ENCODE data around the gene TDRD12. TPM values are rescaled to one million over a fixed set of nuclear protein-coding genes. Genes with fewer than 3 reads are reported as not detected.
A peak's percentile ranks its signal among the peaks of the same experiment; 100 is the strongest.

Gene TDRD12, protein sequence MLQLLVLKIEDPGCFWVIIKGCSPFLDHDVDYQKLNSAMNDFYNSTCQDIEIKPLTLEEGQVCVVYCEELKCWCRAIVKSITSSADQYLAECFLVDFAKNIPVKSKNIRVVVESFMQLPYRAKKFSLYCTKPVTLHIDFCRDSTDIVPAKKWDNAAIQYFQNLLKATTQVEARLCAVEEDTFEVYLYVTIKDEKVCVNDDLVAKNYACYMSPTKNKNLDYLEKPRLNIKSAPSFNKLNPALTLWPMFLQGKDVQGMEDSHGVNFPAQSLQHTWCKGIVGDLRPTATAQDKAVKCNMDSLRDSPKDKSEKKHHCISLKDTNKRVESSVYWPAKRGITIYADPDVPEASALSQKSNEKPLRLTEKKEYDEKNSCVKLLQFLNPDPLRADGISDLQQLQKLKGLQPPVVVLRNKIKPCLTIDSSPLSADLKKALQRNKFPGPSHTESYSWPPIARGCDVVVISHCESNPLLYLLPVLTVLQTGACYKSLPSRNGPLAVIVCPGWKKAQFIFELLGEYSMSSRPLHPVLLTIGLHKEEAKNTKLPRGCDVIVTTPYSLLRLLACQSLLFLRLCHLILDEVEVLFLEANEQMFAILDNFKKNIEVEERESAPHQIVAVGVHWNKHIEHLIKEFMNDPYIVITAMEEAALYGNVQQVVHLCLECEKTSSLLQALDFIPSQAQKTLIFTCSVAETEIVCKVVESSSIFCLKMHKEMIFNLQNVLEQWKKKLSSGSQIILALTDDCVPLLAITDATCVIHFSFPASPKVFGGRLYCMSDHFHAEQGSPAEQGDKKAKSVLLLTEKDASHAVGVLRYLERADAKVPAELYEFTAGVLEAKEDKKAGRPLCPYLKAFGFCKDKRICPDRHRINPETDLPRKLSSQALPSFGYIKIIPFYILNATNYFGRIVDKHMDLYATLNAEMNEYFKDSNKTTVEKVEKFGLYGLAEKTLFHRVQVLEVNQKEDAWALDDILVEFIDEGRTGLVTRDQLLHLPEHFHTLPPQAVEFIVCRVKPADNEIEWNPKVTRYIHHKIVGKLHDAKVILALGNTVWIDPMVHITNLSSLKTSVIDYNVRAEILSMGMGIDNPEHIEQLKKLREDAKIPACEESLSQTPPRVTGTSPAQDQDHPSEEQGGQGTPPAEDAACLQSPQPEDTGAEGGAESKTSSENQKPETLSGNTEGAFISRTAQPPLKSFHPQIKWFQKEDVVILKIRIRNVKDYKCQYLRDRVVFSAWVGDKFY (N-terminal part only)
- total RNA-seq (2014; rRNA removed), result 0.52 and 0.71 TPM in 2 replicates
- 0.09 TPM for polyA plus RNA-seq (2012)

DNA sequence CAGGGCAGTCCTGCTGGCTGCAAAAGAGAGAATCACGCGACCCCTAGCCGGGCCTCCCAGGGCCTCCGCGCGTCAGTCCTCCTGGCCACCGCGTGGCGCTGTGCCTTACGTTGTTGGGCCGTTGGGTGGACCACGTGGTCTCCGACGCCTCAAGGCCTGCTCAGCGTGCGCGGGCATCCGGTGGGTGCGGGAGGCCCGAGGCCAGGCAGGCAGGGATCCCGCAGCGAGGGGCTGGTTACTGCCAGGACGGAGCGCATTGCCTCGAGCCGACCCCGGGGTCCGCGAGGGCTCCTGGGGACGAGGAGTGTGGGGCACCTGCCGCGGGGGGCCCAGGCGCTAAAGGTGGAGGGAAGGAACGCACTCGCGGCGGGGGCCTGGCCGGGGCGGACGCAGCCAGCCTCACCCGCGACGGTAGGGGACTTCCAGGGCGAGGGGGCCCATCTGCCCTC lies at the start of gene TDRD12:
TSS of gene TDRD12 (plus strand) at position 157 of the 449 bp plus-strand sequence. CDS start 306 bp downstream, outside the sequence.
- DNase-seq (ENCODE audit: low read depth), result no peak

DNA sequence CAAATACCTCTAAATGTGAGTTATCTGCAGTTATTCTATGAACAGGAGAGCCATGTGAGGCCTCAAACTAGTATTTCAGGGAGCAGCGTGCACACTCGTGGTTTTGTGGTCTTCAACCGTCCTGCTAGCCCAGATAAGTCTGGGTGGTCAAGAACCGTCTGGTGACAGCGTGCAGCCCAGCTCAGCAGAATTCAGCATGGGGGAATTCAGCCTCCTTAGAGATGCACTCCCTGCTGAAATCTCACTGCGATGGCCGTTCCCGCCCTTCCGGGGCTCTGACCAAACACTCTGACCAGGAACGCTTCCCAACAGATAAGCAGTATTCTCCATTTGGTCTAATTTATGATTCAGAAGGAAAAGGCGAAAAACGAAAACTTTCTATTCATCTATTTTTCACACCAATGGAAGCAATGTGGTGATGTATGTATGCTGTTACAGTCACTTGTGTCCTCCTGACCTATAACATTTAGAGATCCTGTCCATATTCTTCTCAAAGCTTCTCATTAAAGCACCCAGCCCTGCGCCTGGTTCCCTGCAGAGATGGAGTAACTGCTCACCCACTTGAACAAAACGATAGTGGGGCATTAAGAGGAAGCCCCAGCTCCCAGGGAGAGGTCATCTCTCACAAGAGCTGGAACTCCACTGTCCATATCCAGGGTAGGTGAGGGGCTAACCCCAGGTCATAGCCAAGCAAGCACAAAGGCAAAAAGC lies 47.5 kb upstream of the TDRD12 start:
- no peak for DNase-seq (ENCODE audit: low read depth)

DNA sequence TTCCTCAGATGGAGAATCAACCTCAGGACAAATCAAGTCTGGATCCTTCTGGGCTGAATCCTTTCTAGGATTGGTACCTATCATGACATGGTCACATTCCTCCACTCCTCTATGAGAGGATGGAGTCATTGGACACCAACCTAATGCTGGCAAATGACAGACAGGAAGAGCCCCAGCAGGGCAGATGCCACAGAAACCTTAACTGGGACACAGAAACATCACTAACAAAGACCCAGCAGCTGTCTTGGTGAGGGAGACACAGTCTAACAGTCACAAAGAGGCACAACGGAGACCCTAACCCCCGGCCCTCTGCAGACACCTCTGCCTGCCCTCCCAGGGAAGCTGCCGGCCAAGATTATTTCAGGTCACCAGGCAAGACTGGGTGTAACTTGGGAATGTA lies 46.7 kb upstream of the TDRD12 start:
- DNase-seq (ENCODE audit: low read depth), result no peak

DNA sequence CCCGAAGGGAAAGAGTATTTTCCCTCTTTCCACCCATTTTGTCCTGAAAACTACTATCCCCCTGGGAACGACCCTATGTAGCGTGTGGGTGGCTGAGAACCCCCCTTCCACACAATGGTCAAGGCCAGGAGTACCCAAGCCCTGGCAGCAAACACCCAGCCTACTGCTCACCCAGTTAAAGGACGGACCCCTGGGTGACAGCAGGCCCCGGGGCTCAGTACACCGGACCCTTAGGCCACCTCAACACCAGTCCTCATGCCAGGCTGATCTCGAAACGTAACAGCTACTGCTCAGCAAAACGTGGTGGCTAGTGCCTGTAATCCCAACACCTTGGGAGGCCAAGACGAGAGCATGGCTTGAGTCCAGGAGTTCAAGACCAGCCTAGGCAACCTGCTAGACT lies 46.0 kb upstream of the TDRD12 start:
- no peak for DNase-seq (ENCODE audit: low read depth)

DNA sequence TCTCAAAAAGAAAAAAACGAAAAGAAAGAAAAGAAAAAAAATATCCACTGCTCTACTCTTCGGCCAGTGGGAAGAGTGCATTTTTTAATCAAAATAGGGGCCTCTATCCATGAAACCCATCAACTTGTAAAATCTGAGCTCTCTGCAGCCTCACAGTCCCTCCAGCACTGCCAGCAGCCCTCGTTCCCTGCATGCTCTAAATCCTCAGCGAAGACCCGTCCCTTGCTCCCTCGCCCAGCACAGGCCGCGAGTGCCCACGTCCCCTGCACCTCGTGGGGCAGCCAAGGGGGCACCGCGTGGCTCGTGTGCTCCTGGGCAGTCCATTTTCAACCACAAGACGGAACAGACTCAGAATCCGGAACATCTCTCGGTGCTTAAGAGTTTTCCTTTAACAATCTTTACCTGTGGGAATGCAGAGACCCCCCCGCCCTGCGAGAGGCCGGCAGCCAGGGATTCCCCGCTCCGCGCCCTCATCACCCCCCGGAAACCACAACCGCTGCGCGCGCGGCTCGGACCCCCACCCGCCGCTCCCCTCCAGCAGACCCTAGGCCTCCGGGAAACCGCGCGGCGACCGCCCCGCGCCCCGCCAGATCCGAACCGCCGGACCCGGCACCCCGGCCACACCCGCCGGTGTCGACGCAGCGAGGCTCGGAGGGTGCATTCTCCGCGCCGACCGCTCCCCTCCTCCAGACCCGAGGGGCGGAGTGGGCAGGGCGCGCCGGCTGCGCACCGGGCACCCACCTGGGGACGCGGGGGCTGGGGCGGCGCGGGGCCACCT lies 45.2 kb upstream of the TDRD12 start:
- DNase-seq (ENCODE audit: low read depth), result no peak

DNA sequence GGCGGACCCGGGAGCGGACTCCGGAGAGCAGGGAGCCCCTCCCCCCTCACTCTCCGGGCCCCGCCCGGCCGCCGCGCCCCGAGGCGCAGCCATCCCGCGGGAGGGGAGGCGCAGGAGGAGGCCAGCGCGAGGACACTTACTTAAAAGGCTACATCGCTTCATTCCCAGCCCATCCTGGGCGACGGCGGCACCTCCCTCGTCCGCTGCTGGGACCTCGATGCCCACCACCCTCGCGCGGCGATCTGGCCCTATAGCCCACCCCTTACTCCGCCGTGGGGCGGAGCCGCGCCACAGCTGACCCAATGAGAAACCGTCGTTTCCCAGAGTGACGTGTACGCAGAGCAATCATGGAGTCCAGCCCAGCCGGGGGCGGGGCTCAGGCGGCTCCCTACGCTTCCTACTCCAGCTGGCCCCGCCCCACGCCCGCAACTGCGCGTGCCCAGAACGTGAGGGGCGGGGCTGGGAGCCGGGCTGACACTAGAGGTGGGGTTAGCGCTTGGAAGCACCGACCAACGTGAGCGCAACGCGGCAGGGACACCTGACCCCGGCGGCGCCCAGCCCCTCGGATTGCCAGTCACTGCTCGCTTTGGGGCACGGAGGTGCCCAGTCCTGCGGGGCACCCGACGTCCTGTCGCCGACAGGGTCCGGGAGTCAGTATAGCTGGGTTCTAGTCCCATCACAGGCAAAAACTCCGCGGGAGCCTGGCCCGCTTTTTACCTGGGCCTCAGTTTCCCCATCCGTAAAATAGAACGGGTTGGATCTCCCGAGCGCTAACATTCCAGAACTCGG lies 44.4 kb upstream of the TDRD12 start, which contains the start of gene ANKRD27:
TSS of gene ANKRD27 (minus strand) at position 250 of the 789 bp plus-strand sequence. CDS start 16,165 bp downstream, outside the sequence.
- peak; percentile 96 for DNase-seq (ENCODE audit: low read depth)

DNA sequence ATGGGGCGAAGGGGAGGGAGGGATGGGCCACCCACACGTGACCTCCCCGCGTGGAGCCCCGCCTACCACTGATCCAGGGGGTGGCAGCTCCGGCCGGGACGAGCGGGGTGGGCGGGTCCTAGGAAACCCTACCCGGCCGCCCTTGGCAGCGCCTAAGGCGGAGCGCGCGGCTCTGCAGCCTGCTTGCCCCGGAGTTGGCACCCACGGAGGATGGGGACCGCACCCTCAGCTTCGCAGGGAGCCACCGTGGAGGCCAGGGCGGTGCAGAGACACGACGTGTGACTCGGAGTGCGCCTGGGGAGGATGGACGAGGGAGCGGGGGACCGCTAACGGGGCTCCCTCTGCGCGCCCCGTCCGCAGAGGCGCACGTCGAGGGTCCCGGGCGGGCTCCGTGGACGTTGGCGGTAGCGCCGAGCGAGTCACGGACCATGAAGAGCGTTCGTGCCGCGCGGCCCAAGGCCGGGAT lies 43.8 kb upstream of the TDRD12 start, which contains the start of gene RGS9BP:
TSS of gene RGS9BP (plus strand) at position 129 of the 466 bp plus-strand sequence. CDS start 416 bp downstream, outside the sequence.
- peak; percentile 50 for DNase-seq (ENCODE audit: low read depth)

DNA sequence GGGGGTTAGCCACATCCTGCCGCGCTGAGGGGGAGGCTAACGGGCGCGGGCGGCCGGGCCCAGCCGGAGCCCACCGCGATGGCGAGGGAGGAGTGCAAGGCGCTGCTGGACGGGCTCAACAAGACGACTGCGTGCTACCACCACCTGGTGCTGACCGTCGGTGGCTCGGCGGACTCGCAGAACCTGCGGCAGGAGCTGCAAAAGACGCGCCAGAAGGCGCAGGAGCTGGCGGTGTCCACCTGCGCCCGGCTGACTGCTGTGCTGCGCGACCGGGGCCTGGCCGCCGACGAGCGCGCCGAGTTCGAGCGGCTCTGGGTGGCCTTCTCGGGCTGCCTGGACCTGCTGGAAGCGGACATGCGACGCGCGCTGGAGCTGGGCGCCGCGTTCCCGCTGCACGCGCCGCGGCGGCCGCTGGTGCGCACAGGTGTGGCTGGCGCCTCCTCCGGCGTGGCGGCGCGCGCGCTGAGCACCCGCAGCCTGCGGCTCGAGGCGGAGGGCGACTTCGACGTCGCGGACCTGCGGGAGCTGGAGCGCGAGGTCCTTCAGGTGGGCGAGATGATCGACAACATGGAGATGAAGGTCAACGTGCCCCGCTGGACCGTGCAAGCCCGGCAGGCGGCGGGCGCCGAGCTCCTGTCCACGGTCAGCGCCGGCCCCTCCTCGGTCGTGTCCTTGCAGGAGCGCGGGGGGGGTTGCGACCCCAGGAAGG lies 43.2 kb upstream of the TDRD12 start:
- no peak for DNase-seq (ENCODE audit: low read depth)

DNA sequence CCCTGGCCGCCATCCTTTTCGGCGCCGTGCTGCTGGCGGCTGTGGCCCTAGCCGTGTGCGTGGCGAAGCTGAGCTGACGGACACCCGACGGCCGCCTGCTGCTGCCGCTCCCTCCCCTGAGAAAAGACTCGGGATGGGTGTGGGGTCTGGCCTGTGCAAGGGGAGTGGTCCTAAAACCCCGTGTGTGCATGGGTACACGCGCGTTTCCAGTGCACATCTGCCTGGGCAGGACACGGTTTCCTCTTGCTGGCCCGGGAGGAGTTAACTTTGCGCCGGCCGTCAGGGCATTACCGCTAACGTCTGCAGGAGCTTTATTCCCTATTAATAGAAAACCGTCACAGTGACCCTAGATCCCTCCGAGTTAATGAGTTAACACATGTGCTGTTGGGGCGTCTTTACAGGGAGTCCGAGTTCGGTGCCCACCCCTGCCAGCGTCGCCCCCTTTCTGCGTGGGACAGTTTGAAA lies 42.6 kb upstream of the TDRD12 start:
- DNase-seq (ENCODE audit: low read depth), result no peak

DNA sequence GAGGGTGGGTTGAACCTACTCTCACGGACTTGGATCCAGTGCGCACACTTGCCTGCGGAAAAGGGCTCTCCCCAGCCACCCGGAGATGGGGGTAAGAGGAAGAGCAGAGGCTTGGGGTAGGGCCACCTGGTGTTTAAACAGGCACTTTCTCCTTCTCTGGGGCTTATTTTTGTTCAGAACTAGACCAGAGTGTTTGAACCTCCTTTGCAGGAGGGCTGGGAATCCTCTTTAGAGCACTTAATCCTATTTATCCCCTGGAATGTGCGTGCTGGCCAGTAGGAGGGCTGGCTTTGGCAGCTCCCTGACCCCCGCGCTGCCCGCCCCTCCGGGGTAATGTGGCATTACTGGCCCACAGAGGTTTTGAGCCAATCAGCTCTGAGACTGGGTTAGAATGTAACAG lies 41.9 kb upstream of the TDRD12 start:
- DNase-seq (ENCODE audit: low read depth), result peak; percentile 44

DNA sequence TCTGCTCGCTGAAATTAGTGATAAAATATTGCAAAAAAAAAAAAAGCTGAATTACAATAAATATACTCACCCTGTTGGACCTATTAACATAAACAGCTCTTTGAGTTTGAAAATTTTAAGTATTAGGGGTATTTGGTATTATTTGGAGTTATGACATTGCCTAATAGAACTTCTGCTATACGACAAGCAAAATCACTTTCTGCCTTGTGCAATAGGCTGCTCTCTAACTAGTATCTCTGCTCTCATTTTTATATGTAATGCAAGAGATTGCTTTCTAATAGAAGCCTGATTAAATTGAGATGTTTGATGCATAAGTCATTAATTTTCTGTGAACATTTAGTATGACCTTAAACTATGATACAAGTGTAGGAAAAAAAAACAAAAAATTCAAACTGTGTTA lies 38.6 kb upstream of the TDRD12 start:
- DNase-seq (ENCODE audit: low read depth), result no peak

DNA sequence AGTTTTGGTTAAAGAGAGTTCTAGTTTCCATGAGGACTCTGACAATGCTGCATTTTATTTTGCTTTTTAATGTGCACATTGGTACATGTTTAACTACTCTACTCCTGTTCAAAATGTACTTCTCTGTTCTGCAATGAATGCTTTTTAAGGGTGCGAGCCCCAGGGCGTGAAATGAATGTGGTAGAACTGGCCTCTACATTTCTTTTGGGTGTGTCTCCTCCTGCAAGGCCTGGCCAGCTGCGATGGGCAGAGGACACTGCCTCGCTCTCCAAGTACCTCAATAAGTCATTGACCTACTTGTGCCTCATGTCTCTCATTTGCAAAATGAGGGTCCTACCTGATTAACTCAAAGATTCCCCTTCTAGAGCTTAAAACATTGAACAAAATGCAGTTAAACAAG lies 37.2 kb upstream of the TDRD12 start:
- DNase-seq (ENCODE audit: low read depth), result no peak

DNA sequence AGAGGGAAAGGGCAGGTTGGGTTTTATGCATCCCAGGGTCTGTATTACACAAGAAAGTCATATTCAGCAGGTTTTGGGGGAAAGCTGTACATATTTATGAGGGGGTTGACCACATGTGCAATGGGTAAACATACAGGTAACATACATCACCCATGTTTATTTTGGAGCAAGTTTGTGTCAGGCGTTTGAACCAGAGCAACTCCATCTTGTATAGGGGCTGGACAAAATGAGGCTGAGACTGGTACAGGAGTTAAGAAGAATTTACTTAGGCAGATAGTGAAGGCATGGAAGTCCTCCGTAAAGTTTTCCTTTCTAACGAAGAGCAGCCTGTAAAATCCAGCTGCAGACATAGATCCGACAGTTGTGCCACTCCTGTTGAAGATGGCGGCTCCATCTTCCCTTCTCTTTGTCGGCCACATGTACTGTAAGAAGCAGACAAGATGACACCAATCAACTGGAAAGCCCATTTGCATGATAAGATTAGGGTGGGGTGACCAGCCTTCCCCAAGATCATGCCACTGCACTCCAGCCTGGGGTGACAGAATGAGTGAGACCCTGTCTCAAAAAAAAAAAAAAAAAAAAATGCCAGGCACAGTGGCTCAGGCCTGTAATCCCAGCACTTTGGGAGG lies 32.6 kb upstream of the TDRD12 start:
- DNase-seq (ENCODE audit: low read depth), result no peak

DNA sequence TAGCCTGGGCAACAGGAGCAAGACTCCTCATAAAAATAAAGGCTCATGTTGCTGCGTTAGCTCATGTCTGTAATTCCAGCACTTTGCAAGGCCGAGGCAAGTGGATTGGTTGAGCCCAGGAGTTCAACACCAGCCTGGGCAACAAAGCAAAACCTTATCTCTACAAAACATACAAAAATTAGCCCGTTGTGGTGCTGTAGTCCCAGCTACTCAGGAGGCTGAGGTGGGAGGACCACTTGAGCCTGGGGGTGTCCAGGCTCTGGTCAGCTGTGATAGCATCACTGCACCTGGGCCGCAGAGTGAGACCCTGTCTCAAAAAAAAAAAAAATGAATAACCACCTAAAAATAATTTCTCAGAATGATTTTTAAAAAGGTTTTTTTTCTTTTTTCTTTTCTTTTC lies 31.9 kb upstream of the TDRD12 start:
- DNase-seq (ENCODE audit: low read depth), result no peak

DNA sequence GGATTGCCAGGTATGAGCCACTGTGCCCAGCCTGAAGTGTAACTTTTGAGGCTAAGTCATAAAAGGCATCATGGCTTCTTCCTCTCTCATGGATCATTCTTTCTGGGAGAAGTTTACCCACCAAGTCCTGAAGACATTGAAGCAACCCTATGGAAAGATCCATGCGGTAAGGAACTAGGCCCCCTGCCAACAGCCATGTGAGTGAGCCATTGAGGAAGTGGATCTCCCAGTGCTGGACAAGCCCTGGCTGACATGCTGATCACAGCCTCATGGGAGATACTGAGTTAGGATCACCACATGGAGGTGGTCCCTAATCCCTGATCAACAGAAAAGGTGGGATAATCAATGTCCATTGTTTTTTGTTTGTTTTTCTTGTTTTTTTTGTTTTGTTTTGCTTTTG lies 31.3 kb upstream of the TDRD12 start:
- DNase-seq (ENCODE audit: low read depth), result no peak

DNA sequence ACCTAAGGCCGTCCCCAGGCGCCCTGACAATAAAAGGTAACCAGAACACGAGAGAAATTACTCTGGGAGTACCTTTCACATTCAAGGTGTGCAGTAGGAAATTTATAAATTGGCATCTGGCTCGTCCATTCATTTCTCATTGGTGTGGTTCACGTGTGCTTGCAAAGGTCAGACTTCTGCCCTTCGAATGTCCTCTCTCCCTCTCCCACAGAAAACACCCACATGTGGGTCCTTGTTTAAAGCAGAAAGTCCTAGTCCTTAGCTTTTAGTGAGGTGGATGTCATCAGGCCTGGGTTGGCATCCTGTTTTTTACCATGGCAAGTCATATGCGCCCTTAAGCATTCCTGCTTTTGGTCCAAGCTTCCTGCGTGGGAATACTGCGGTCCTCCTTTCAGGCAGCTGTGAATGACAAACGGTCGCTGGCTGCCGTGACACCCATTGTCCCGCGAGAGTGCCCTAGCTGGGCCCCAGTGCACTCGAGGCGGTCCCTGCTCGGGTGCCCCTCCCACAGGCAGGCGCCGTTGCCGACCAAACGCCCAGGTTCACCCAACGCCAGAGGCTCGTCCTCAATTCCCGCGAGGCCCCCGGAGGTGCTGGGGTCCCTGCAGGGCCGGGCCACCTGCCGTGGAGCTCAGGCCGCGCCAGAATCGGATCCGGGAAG lies 28.1 kb upstream of the TDRD12 start, which contains the start of gene NUDT19:
TSS of gene NUDT19 (plus strand) at position 531 of the 661 bp plus-strand sequence. CDS start 140 bp downstream, outside the sequence.
- peak; percentile 87 for DNase-seq (ENCODE audit: low read depth)
